Ramos (cell line): ENCODE measurements around the gene VCAM1.

Source experiments
- in situ Hi-C: fragments of 300-500 bp; cut with MboI; formaldehyde crosslinking; loops from one replicate; pipeline ENCODE4 v1.14.3; 2022; ENCODE audit warnings: low sequenced_read_pairs; ENCODE audit not compliant: unreplicated experiment

The VCAM1 gene

DNA sequence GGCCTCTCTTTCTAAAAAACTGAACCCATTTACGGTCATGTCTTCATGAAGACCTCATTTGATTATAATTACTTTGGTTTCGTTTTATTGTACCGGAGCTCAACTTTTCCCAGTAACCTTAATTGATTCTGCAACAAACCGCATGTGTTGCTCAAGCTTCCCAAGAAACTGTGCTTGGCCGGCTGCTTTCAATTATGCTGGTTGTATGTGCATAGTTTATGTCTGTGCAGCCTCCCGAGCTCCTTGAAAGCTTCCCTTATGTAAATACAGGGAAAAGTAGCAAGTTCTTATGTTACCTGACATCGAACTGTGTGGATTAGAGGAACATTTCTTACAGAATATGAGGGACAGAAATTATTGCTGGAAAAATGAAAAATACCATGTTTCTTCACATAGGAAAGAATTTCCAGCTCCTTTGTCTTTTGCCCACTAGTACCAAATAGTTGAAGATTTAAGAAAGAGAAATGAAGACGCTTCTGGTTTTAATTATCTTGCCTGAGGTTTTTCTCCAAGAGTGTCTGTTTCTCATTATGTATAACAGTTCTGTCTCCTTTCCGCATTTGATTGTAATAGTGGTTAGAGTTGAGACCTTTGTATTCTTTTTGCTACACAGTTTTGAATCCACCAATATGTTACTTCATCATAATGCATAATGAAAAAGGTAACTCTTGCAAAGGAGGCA is 2.1 kb downstream of the VCAM1 start:
- in situ Hi-C loops: no loop called here

DNA sequence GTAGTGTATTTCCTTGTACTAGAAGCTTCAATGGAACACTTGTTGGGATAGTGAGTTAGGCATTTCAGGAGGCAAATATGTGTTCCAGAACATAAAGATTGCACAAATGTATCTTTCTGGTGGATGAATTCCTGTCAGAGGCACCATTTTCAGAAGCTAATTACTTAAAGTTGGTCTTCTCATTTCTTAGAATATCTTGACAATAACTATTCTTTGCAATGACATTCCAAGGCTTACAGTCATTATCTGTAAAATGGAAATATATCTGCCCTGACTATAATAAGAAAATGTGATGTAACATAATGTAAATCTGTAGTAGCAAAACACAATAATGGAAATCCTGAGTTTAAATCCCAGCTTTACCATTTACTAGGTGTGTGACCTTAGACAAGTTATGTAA is 2.7 kb downstream of the VCAM1 start:
- in situ Hi-C loops: no loop called here

DNA sequence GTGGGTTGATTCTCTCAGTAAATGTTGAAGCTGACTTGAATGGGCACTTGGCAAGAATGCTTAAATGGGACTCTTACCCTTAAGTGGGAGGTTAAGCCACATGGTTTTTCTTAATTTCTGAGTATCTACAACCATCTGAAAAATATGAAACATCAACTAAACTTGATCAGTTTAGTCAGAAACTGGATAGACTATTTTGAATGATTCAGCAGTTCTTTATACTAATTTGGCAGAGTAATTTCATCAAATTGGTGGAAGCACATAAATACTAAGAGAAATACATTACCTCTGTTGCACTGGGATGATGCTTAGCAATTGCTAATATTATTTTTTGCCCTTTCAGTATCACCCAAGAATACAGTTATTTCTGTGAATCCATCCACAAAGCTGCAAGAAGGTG is 4.7 kb downstream of the VCAM1 start:
- in situ Hi-C loops: no loop called here

DNA sequence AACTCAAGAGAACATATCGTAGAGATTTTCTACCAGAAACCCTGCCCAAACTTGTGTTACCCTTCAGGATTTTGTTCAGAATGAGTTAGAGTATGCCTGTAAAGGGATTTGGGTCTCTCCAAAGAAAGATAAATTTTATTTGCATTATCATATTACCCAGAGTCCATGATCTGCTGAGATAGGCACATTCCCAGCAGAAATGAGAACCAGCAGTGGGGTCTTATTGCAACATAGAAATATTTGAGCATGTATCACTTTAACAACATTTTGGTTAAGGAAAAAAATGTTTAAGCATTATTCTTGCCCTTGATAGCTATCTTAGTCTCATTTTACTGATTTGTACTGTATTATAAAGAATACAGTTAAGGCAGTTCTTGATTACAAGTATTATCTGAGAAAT is 10.6 kb downstream of the VCAM1 start:
- in situ Hi-C loops: no loop called here

DNA sequence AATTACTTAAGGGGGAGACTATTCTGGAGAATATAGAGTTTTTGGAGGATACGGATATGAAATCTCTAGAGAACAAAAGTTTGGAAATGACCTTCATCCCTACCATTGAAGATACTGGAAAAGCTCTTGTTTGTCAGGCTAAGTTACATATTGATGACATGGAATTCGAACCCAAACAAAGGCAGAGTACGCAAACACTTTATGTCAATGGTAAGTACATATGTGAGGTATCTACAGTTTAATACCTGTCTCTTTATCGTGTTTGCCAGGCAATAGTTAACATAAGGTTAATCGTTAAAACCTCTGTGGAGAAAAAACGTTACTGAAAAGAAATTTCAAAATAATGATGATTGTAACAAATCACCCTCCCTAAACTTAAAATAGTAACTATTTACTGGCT is 11.8 kb downstream of the VCAM1 start:
- in situ Hi-C loops: no loop called here

DNA sequence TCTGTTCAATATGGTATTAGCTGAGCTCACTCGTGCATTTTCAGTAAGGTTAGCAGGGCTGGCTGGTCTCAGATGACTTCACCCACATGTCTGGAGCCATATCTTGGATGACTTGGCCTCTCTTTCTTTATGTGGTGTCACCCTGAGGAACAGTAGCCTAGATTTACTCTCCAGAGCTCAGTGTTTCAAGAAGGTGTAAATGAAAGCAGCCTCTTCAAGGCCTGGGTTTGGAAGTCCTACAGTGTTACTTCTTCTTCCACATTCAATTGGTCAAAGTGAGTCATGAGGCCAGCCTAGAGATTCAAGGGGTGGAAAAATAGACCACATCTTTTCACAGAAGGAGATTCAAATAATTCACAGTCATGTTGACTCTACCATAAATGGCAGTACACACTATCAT is 12.2 kb downstream of the VCAM1 start:
- in situ Hi-C loops: no loop called here

DNA sequence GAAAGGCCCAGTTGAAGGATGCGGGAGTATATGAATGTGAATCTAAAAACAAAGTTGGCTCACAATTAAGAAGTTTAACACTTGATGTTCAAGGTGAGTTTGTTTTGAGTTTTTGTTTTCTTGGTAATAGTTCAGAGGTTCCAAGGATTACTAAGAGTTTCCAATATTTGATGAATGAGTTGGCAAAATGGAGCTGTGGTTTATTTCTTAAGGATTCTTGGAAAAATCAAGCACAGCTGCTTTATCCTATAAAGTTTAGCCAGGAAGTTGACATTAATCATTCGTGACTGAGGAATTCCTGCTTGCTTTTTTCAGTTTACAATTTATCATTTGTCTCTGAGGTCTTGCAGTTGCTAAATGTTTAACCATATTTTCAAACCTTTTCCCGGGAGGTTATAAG is 15.1 kb downstream of the VCAM1 start:
- in situ Hi-C loops: no loop called here

DNA sequence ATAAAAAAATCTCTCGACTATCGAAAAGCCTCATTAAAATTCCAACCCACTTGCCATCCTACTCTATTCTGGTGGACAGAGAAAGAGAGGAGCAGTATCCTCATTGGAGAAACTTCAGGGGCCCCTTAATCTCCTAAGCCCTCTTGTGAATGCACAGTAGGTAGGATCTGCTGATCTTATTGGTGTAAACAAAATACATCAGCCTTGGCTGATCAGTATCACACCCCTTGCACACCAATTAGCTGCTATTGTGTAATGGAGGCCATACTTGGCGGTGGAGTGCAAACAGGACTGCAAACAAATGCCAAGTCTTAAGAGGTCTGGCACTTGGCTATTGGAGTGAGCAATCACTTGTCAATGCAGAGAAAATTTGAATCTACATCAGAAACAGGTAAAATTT is 15.7 kb downstream of the VCAM1 start:
- in situ Hi-C loops: no loop called here

DNA sequence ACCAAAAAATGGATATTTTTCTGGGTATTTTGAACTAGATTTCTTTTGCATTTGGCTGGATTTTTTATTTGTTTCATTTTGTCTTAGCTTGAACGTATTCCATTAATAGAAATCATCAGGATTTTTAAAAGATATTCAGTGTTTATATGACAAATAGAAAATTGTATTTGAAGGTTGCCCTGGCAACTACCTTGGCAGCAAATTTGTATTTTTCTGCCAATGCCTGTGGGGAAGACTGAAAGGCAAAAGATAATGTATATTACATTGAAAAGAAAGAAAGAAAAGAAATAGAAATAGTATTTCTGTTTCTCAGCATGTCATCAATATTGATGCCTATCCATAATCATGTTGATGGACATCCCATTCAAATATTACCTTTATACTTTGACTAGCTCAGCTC is 16.8 kb downstream of the VCAM1 start:
- in situ Hi-C loops: no loop called here

DNA sequence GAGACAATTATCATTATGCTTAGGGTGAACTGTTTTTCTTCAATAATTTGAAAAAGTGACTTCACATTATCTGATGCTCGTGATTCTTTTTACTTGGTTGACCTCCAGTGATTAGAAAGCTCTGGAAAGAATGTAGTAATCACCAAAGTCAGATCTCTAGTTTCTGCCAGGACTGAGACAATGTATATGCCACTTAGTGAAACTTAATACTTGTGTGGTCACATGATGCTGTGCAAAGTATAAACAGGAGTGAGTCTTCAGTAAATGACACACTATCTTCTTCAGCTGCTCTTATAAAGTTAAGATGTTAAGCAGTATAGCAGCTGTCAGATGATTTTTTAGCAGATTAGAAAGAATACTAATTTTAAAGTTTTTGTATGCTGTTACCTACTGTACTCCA is 17.2 kb downstream of the VCAM1 start:
- in situ Hi-C loops: no loop called here

DNA sequence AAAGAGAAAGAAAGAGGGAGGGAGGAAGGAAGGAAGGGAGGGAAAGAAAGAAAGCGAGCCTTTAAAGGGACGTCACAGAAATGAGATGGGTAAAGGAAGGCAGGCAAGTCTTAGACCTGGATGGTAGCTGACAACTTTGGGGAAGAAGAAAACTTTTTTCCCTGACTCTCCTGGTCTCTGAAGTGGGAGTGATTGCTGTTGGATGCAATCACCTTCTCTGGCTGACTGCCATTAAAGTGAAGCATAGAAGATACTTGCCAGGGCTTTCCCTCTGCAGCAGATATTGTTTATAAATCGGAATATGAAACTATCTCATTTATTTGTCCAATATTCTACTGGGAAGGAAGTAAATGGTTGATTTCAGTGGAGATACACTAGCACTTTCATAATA is 27.0 kb downstream of the VCAM1 start:
- in situ Hi-C loops: no loop called here

DNA sequence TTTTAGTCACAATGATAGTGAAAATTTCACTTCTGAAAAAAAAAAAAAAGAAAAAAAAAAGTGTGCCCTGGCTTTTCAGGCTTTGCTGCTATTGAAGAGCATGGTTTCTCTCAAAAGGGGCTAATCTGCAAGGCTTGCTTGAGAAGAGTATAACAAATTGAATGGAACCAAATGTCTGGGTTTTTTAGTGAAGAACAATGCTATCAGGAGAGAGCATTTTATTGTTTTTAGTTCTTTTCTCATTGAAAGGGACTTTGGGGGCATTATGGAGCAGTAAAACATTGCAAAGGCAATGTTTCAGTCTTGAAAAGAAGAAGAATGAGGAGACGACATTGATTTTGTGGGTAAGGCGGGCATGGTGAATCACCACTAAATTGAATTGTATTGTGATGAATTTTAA is 28.2 kb downstream of the VCAM1 start:
- in situ Hi-C loops: no loop called here

DNA sequence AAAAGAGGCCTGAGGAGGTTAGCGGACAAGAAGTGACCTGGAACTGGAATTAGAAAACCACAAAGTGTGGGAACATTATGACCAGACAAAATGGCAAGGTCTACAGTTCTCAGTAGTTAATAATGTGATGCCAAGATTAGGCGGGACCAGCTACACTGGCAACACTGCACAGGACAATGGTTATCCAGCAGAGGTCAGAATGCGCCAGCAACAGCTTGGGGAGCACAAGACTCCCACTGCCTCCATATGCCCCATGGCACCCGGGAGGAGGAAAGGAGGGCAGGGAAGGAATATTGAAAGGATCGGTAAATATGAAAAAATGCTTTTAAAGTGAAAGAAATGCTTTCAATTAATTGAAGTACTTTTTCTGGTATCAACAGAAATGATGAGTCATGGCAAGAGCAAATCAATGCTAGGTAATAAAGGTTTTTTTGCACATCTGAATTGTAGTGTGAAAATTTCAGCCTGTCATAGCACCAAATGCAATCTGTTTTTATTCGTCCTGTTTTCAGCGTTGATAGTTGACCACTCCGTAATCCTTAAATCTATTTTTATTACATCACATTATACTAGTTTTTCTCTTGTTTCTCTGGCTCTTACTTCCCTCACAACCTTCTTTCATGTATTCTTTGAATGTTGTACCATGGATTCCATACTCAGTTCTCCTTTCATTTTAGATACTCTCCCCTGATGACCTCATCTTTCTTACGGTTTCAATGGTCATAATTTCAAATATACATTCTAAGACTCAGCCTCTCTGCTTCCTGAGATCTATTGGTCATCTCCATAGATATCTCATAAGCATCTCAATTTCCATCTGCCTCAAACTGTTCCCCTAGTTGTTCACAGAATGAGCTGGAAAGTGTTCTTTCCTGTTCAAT is 30.7 kb downstream of the VCAM1 start:
- in situ Hi-C loops: no loop called here

DNA sequence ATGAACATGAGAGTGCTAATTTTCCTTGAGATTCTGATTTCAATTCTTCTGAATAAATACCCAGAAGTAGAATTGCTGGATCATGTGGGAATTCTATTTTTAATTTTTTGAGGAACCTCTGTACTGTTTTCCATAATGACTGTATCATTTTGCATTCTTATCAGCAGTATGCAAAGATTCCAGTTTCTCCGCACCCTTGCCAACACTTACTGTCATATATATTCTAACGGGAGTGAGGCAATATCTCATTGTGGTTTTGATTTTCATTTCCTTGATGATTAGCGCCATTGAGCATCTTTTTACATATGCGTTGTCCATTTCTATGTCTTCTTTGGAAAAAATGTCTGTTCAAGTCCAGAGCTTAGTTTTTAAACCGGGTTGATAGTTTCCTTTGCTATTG is 33.2 kb downstream of the VCAM1 start:
- in situ Hi-C loops: no loop called here

DNA sequence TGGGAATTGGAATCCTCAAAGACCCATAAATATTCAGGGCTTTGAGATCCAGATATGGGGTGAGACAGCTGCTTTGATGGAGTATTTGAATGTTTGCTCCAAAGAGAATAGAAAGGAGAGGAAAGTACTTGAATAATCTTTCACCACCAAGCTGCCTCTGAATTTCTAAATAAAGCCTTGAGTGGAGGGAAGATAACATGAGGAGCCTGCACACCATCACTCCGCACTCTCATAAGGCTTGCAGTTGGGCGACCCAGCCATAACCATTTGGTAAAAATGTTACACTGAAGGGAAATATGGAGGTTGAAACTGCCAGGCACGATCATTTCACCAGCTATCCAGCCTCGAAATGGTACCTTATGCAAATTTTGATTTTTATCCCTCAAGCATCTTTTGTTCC is 38.4 kb downstream of the VCAM1 start:
- in situ Hi-C loops: no loop called here

DNA sequence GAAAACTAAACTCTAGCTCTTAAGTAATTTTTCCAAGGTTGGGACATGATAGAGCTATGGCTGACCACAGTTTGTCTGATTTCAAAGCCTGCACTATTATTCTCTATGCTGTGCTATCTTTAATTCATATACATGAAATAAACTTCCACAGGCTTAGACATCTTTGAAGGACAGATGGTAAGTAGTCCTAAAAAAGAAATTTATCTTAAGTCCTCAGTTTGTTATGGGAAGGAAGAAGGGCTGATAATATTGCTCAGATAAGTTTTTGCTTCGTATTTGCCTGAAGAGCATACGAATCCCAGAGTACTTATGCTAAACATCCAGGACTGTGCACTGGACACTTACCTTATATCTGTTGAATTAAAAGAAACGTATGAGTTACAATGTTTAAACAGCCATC is 39.6 kb downstream of the VCAM1 start:
- in situ Hi-C loops: no loop called here

DNA sequence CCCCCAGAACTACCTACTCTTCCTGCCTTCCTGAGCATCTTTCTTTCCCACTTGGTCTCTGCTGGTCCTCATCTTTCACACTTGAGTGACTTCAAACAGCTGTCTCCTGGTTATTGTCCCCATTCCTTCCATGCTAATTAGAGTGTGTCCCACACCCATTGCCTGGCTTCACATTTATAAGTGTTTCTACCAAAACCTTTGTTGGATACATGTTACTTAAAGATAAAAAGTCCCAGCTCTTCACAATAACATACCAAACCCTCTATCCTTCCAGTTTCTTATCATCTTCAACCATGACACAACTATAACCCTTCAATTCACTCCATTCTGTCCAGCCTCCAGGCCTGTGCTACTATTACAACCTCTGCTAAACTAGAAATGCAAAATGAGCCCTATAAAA is 41.0 kb downstream of the VCAM1 start:
- in situ Hi-C loops: no loop called here

DNA sequence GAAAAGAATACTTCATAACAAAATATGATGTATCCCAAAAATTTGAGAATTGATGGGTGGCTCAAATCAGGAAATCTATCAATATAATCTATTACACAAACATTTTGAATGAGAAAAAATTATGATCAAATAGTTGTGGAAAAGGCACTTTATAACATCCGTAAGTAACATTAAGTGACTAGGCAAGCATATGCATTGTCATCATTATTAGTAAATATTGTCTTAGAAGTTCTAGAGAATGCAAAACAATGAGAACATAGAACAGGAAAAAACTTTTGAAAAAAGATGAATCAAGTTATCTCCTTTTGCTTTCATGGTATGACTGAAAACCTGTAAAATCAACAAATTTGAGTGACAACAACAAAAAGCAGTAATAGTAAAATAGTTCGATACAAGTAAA is 42.9 kb downstream of the VCAM1 start:
- in situ Hi-C loops: no loop called here

DNA sequence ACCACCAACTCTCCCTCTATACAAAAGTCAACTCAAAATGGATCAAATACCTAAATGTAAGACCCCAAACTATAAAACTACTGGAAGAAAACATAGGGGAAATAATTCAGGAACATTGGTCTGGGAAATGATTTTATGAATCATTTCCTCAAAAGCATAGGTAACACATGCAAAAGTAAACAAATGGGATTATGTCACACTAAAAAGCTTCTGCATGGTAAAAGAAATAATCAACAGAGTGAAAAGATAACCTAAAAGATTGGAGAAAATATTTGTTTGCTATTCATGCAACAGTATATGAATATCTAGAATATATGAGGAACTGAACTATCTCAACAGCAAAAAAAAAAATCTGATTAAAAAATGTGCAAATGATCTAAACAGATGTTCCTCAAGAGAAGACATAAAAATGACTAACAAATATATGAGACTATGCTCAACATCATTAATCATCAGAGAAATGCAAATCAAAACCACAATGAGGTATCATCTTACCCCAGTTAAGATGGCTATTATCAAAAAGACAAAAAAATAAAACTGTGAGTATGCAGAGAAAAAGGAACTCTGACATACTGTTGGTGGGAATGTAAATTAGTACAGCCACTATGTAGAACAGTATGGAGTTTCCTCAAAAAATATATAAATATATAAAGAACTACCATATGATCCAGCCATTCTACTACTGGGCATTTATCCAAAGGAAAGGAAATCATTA is 47.8 kb downstream of the VCAM1 start:
- in situ Hi-C loops: no loop called here

DNA sequence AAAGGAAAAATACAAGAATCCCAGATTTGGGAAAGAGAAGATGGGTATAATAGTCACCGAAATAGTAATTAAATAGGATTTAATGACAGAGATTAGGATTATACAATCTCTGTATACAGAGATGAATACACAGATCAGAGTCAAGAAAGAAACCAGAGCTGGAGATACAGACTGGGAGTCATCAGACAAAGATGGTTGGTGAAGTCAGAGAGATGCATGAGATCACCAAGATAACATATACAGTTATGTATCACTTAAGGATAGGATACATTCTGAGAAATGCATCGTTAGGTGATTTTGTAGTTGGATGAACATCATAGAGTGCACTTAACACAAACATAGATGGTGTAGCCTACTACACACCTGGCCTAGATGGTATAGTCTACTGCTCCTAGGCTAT is 49.8 kb downstream of the VCAM1 start:
- in situ Hi-C loops: no loop called here

DNA sequence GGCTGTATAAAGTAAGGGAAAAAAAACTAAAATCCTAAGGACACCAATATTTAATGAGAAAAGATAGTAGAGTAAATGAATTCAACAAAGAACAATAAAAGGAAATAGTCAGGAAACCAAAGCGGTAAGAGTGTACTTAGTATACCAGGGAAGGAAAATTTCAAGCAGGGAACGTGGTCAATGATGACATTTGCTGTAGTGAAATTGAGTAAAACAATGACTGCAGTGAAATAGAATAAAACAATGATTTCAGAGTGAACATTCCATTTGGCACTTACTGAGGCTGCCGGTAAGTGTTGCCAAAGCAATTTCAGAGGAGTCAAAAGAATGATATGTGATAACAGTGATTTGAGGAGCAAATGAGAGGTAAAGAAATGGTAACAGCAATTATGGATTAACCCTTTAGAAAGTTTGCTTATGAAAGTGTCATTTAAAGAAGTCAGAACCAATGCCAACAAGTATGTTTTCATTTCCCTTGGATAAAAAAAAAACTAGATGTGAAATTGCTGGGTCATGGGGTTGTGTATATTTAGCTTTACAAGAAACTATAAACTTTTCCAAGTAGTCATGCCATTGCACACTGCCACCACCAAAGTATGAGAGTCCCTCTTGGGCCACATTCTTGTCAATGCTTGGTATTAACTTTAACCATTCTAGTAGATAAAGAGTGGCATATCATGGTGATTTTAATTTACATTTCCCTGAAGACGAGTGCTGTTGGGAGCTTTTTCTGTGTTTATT is 50.5 kb downstream of the VCAM1 start:
- in situ Hi-C loops: no loop called here
